HEK293T (cell line): ENCODE measurements around the gene DPM1.

Source experiments
- CTCF ChIA-PET: fragments of 350-600 bp; formaldehyde crosslinking; extraction: SDS; loops from one replicate; lab custom pipeline; 2021; ENCODE audit warnings: antibody characterized with exemption, inconsistent platforms; lab: Yijun Ruan, JAX
- POLR2A ChIA-PET: fragments of 350-600 bp; formaldehyde crosslinking; extraction: SDS; loops from one replicate; lab custom pipeline; 2020; ENCODE audit warnings: antibody characterized with exemption, inconsistent platforms; lab: Yijun Ruan, JAX
- DNase-seq: peaks from one replicate; pipeline ENCODE4 v3.0.0; 2012; ENCODE audit warnings: mixed read lengths; ENCODE audit errors: extremely low spot score
- ARNT ChIP-seq: fragments of 450-650 bp; IDR thresholded peaks from 2 replicates; pipeline ENCODE4 v1.6.1; 2017; ENCODE audit warnings: mild to moderate bottlenecking
- BHLHE40 ChIP-seq: fragments of 450-650 bp; IDR thresholded peaks from 2 replicates; pipeline ENCODE4 v1.6.1; 2016; ENCODE audit warnings: mild to moderate bottlenecking, moderate library complexity, borderline replicate concordance
- CTBP1 ChIP-seq: fragments of 450-650 bp; IDR thresholded peaks from 2 replicates; pipeline ENCODE4 v1.6.1; 2016; ENCODE audit warnings: borderline replicate concordance
- ELF4 ChIP-seq: fragments of 450-650 bp; IDR thresholded peaks from 2 replicates; pipeline ENCODE4 v1.6.1; 2017; ENCODE audit warnings: antibody characterized with exemption
- FOXA1 ChIP-seq: fragments of 450-650 bp; IDR thresholded peaks from 2 replicates; pipeline ENCODE4 v1.6.1; 2016; ENCODE audit warnings: mild to moderate bottlenecking
- FOXK2 ChIP-seq: fragments of 450-650 bp; IDR thresholded peaks from 2 replicates; pipeline ENCODE4 v1.6.1; 2016; ENCODE audit warnings: mild to moderate bottlenecking
- FOXM1 ChIP-seq: fragments of 450-650 bp; IDR thresholded peaks from 2 replicates; pipeline ENCODE4 v1.6.1; 2017; ENCODE audit warnings: mild to moderate bottlenecking, borderline replicate concordance
- HDGF ChIP-seq: fragments of 450-650 bp; IDR thresholded peaks from 2 replicates; pipeline ENCODE4 v1.6.1; 2017; ENCODE audit warnings: antibody characterized with exemption, borderline replicate concordance
- L3MBTL2 ChIP-seq: fragments of 450-650 bp; conservative IDR thresholded peaks from 2 replicates; pipeline ENCODE4 v1.6.1; 2016; ENCODE audit warnings: mild to moderate bottlenecking
- LEF1 ChIP-seq: fragments of 450-650 bp; IDR thresholded peaks from 2 replicates; pipeline ENCODE4 v1.6.1; 2017; ENCODE audit warnings: mild to moderate bottlenecking, borderline replicate concordance
- NFRKB ChIP-seq: fragments of 450-650 bp; IDR thresholded peaks from 2 replicates; pipeline ENCODE4 v1.6.1; 2016; ENCODE audit warnings: mild to moderate bottlenecking, moderate library complexity
- SP1 ChIP-seq: fragments of 450-650 bp; IDR thresholded peaks from 2 replicates; pipeline ENCODE4 v1.6.1; 2017
- SUZ12 ChIP-seq: fragments of 450-650 bp; IDR thresholded peaks from 2 replicates; pipeline ENCODE4 v1.6.1; 2016; ENCODE audit warnings: mild to moderate bottlenecking
- TARDBP ChIP-seq: fragments of 450-650 bp; IDR thresholded peaks from 2 replicates; pipeline ENCODE4 v1.6.1; 2016
- ZNF384 ChIP-seq: fragments of 450-650 bp; IDR thresholded peaks from 2 replicates; pipeline ENCODE4 v1.6.1; 2016
- TF ChIP-seq, protein P1 (sequence below): fragments of 450-650 bp; IDR thresholded peaks from 2 replicates; pipeline ENCODE4 v1.6.1; 2016

Gene DPM1

DNA sequence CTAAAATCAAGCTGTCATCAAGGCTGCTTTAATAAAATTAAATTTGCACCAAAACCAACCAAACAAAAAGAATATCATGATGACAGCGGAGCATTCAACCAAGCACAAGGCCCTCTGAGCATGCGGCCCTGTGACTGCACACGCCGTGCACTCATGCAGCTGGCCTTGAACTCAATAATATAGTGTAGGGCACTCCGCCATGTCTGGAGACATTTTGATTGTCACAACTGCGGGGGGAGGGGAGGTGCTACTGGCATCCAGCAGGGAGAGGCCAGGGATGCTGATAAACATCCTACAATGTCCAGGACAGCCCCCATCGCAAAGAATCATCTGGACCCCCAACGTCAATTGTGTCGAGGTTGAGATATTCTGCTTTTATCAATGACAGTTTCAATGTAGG, 10.0 kb upstream of the DPM1 start:
- ChIA-PET POLR2A (no interaction called here), CTCF (interaction anchor here (1.1 kb wide), 1 partner anchor 174 kb away, joined by 3 read pairs; the partner anchor contains the start of gene BCAS4)
- no peak for DNase-seq
- TF ChIP-seq BHLHE40 (no peak), FOXM1 (no peak)

DNA sequence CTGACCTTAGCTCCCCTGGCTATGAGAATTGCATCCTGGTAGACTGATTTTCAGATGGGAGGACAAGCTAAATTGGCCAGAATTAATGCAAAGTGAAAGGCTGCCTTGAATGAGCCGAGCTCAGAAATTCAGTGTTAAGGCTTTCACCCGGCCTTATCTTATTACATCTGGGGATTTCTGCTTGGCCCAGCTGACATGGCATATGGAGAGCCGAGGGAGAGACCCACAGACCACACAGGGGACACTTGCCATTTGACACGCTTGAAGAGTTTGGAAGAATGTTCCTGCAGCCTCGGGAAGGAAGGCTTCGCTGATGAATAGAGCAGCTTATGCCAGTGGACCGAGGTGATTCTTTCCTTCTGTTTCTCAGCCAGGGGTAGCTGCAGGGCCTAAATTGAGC, 9.3 kb upstream of the DPM1 start:
- CTCF ChIA-PET = interaction anchor here (1.1 kb wide), 1 partner anchor 173 kb away, joined by 3 read pairs; the partner anchor contains the start of gene BCAS4
- POLR2A ChIA-PET = interaction anchor here (1.1 kb wide), 1 partner anchor 9 kb away, joined by 7 read pairs; the partner anchor contains the start of genes DPM1 and MOCS3
- TF ChIP-seq TARDBP = no peak
- no peak for TF ChIP-seq ZNF384
- no peak for TF ChIP-seq ARNT
- no peak for DNase-seq

DNA sequence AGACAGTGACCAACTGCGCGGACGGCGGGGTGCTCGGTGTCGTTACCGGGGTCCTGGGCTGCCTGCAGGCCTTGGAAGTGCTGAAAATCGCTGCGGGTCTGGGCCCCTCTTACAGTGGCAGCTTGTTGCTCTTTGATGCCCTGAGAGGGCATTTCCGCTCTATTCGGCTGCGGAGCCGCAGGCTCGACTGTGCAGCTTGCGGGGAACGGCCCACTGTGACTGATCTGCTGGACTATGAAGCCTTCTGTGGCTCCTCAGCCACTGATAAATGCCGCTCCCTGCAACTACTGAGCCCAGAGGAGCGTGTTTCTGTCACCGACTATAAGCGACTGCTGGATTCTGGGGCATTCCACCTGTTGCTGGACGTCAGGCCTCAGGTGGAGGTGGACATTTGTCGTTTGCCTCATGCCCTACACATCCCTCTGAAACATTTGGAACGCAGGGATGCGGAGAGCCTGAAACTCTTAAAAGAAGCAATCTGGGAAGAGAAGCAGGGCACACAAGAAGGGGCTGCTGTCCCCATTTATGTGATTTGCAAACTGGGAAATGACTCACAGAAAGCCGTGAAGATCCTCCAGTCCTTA, 1.3 kb upstream of the DPM1 start:
- TF ChIP-seq FOXA1 (no peak), TARDBP (no peak), CTBP1 (no peak), L3MBTL2 (no peak), FOXM1 (no peak), SP1 (no peak), ELF4 (no peak), BHLHE40 (no peak), ARNT (no peak), NFRKB (no peak), FOXK2 (no peak), SUZ12 (no peak), HDGF (no peak), ZNF384 (no peak)
- ChIA-PET CTCF (no interaction called here), POLR2A (no interaction called here)
- no peak for DNase-seq

DNA sequence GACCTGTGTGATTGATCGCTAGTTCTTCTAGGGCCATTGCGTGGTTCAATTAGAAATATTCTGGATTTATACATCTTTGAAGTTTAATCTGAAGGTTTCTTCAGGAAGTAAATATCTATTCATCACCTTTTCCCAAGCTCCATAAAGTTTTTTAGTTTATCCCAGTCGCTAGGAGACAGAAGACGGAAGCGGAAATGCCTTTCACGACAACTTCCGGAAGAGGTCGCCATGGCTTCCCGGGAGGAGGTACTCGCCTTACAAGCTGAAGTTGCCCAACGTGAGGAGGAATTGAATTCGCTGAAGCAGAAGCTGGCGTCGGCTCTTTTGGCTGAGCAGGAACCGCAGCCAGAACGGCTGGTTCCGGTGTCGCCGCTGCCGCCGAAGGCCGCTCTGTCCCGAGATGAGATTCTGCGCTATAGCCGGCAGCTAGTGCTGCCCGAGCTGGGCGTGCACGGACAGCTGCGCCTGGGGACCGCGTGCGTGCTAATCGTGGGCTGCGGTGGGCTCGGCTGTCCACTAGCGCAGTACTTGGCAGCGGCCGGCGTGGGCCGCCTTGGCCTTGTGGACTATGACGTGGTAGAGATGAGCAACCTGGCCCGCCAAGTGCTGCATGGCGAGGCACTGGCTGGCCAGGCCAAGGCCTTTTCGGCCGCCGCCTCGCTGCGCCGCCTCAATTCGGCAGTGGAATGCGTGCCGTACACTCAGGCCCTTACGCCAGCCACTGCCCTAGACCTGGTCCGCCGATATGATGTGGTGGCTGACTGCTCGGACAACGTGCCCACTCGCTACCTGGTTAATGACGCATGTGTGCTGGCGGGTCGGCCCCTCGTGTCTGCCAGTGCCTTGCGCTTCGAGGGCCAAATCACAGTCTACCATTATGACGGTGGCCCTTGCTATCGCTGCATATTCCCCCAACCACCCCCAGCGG, 547 bp upstream of the DPM1 start, which contains the start of gene MOCS3:
Gene MOCS3, plus strand, starts transcription at position 204 of the 928 bp plus-strand sequence. Its CDS starts 25 bp downstream, at position 229.
- ChIA-PET POLR2A (interaction anchor here (0.7 to 2.1 kb wide), 11 partner anchors 9 to 370 kb away, joined by 3 to 26 read pairs (median 4); partner anchors contain the start of genes ADNP and BCAS4), CTCF (no interaction called here)
- peak; percentile 82 for DNase-seq
- TF ChIP-seq BHLHE40 (peak; percentile 79), FOXM1 (no peak), ELF4 (peak; percentile 53; the same call in 1 of the 2 replicates), FOXK2 (no peak), ARNT (no peak), L3MBTL2 (no peak; the same call in none of the 2 replicates), HDGF (no peak), TARDBP (no peak), SUZ12 (no peak), ZNF384 (no peak), LEF1 (no peak), SP1 (no peak)
- TF ChIP-seq, protein P1, sequence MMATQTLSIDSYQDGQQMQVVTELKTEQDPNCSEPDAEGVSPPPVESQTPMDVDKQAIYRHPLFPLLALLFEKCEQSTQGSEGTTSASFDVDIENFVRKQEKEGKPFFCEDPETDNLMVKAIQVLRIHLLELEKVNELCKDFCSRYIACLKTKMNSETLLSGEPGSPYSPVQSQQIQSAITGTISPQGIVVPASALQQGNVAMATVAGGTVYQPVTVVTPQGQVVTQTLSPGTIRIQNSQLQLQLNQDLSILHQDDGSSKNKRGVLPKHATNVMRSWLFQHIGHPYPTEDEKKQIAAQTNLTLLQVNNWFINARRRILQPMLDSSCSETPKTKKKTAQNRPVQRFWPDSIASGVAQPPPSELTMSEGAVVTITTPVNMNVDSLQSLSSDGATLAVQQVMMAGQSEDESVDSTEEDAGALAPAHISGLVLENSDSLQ = peak; percentile 46; the same call in 1 of the 2 replicates

DNA sequence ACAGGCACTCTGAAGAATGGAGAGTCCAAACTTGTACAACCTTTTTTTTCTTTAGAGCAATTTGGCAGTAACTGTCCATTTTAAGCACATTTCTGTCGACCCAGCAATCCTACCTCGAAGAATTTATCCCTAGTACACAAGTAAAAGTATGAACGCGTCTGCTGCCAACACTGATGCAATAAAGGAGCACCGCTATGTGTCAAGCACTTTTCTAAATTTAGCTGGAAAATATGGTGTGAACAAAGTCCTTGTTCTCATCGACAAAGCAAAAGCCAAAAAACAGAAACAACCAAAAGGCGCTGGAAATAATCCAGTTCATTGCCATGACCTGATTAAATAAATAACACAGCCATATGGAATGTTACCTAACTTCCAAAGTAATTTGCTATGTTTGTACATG, 1.1 kb downstream of the DPM1 start:
- ChIA-PET POLR2A (interaction anchor here (1.2 to 2.1 kb wide), 6 partner anchors 10 to 163 kb away, joined by 3 to 26 read pairs (median 6); partner anchors contain the start of genes ADNP and BCAS4), CTCF (interaction anchor here (1.0 kb wide), 1 partner anchor 167 kb away, joined by 5 read pairs; no protein-coding TSS in a partner anchor)
- no peak for TF ChIP-seq FOXK2
- TF ChIP-seq ARNT = no peak
- no peak for TF ChIP-seq BHLHE40
- no peak for TF ChIP-seq SP1
- TF ChIP-seq HDGF = no peak
- TF ChIP-seq, protein P1 = no peak
- TF ChIP-seq TARDBP = no peak
- TF ChIP-seq LEF1 = no peak
- no peak for TF ChIP-seq NFRKB
- TF ChIP-seq FOXM1 = no peak
- TF ChIP-seq CTBP1 = no peak
- no peak for TF ChIP-seq ELF4
- no peak for TF ChIP-seq SUZ12
- no peak for TF ChIP-seq FOXA1
- no peak for TF ChIP-seq L3MBTL2
- no peak for DNase-seq

DNA sequence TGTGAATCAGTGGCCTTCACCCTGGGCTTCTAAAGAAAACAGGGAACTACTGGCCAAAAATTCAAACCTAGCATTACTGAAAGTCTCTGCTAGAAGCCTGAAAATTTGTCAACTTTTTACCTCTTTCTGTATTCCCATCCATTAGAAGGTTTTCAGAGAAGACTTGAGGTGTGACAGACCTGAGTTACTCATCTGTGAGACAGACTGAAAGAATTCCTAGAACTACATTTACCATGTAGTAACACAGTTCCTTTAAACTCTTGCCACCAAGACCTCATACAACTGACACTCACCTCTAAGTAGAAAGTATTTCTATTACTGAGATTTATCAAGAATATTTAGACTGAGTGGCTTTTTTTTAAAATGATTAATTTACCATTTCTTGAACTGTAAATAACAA, 4.5 kb downstream of the DPM1 start:
- ChIA-PET POLR2A (no interaction called here), CTCF (no interaction called here)
- DNase-seq = no peak
- no peak for TF ChIP-seq LEF1
- TF ChIP-seq TARDBP = no peak
- no peak for TF ChIP-seq CTBP1
- TF ChIP-seq FOXA1 = no peak
- no peak for TF ChIP-seq ZNF384
- no peak for TF ChIP-seq FOXM1
- TF ChIP-seq HDGF = no peak

DNA sequence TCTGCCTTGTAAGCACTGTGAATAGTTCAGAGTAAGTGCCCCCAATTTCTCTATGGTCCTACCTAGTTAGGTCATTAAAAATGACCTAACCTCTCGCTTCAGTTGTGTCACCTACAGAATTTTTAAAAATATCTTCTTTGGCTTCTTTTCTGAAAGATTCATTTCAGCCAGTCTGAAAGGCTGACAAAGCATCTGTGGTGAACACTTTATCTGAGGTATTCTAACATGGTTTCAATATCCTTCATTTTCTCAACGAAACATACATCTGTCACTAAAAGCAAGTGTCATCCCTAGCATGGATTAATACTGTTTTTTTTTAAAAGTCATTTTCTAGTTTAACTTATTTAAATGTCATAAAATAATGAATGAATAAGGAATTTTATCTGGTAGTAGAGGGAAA, 5.1 kb downstream of the DPM1 start:
- CTCF ChIA-PET = no interaction called here
- TF ChIP-seq HDGF = no peak
- TF ChIP-seq, protein P1 = no peak
- TF ChIP-seq ZNF384 = no peak
- no peak for TF ChIP-seq ELF4
- TF ChIP-seq SP1 = no peak
- TF ChIP-seq TARDBP = no peak
- no peak for TF ChIP-seq FOXM1
- no peak for TF ChIP-seq FOXA1
- no peak for TF ChIP-seq FOXK2
- TF ChIP-seq CTBP1 = no peak
- no peak for TF ChIP-seq NFRKB
- TF ChIP-seq BHLHE40 = no peak
- TF ChIP-seq L3MBTL2 = no peak
- TF ChIP-seq SUZ12 = no peak
- TF ChIP-seq LEF1 = no peak
- TF ChIP-seq ARNT = no peak
- POLR2A ChIA-PET = no interaction called here
- DNase-seq = no peak
